DND-41 (cell line): ENCODE results near the gene MAGI1.

Experiments used
- ATAC-seq: fragments of 200-7000 bp; cut with Tn5 transposase; 3 replicates; pipeline ENCODE4 v1.9.1; 2021; ENCODE audit warnings: low read depth; ENCODE audit not compliant: insufficient read depth
- DNase-seq: peaks from one replicate; pipeline ENCODE4 v3.0.0-alpha.2; 2020
- H2AFZ ChIP-seq: 2 replicates; pipeline ENCODE4 v1.6.0; 2012; ENCODE audit warnings: low read depth, low read length
- H3K27ac ChIP-seq: 2 replicates; pipeline ENCODE4 v1.5.1; 2012; ENCODE audit warnings: low read length, inconsistent platforms
- H3K27me3 ChIP-seq: fragments of 200-600 bp; sonication (generic); 2 replicates; pipeline ENCODE4 v1.6.0; 2012; ENCODE audit warnings: low read length, mild to moderate bottlenecking, inconsistent platforms; ENCODE audit not compliant: insufficient read depth, poor library complexity
- H3K36me3 ChIP-seq: 2 replicates; pipeline ENCODE4 v1.5.1; 2012; ENCODE audit warnings: low read length, inconsistent platforms; ENCODE audit not compliant: insufficient read depth
- H3K4me1 ChIP-seq: 2 replicates; pipeline ENCODE4 v1.5.1; 2012; ENCODE audit warnings: mild to moderate bottlenecking, low read length; ENCODE audit not compliant: insufficient read depth
- H3K4me2 ChIP-seq: 2 replicates; pipeline ENCODE4 v1.6.0; 2012; ENCODE audit warnings: mild to moderate bottlenecking, moderate library complexity, low read length, inconsistent platforms; ENCODE audit not compliant: insufficient read depth
- H3K4me3 ChIP-seq, 2 experiments: fragments of 200-600 bp in 1 of 2; shearing (Covaris generic) in 1 of 2; 2 replicates each; pipeline ENCODE4 v1.5.1; 2012 to 2016; ENCODE audit warnings: inconsistent platforms in 2 of 2, low read length in 2 of 2, mild to moderate bottlenecking in 2 of 2, low read depth in 1 of 2, moderate library complexity in 1 of 2
- H3K79me2 ChIP-seq: 2 replicates; pipeline ENCODE4 v1.6.0; 2012; ENCODE audit warnings: low read length, inconsistent platforms; ENCODE audit not compliant: insufficient read depth
- H3K9ac ChIP-seq: 2 replicates; pipeline ENCODE4 v1.6.0; 2012; ENCODE audit warnings: low read depth, mild to moderate bottlenecking, inconsistent platforms, low read length, moderate library complexity
- H3K9me3 ChIP-seq: 2 replicates; pipeline ENCODE4 v1.5.1; 2012; ENCODE audit warnings: low read length, moderate library complexity, mild to moderate bottlenecking, inconsistent platforms; ENCODE audit not compliant: insufficient read depth, severe bottlenecking
- H4K20me1 ChIP-seq: 2 replicates; pipeline ENCODE4 v1.6.0; 2012; ENCODE audit warnings: low read length; ENCODE audit not compliant: insufficient read depth
- EZH2 ChIP-seq: IDR thresholded peaks from 3 replicates; pipeline ENCODE4 v1.6.1; 2012; ENCODE audit warnings: borderline replicate concordance, low read depth, mild to moderate bottlenecking, moderate library complexity, low read length, inconsistent platforms; ENCODE audit not compliant: severe bottlenecking
- TF ChIP-seq, protein P1 (sequence below): IDR thresholded peaks from 2 replicates; pipeline ENCODE4 v1.5.1; 2012; ENCODE audit warnings: borderline replicate concordance, low read length, moderate library complexity, mild to moderate bottlenecking; ENCODE audit not compliant: poor library complexity, severe bottlenecking; ENCODE audit errors: extremely low read depth

MAGI1 gene

DNA sequence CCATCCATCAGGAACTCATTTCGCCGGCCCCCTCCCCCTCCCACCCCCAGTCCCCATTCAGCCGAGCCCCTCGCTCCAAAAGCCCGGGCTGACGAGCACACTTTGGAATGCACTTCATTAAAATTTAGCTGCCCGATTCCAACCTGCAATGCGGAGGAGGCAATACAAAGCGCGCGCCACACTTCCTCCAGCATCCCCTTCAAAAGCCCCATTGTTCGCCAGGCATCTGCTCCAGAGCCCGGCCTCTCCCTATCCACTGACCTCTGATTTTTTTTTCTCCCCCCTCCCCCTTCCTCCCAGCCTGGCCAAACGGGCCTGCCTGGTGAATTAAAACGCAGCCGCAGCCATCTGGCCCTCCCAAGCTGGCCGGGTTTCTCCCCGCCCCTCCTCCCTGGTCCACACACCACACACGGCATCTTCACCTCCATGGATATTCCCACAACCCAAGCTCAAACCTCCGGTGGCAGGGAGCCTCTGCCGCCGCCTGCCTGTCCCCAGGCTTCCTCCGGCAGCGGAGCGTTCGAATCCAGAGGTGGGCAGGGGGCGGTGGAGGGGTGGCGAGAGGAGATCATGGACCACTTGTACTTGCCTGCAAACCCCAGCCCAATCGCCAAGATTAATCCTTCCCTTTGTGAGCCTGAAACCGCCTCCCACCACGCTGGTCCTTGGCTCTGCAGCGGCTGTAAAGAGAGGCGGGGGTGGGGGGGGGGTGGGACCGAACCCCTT lies 441.3 kb downstream of the MAGI1 start:
- Histone ChIP-seq H3K4me1 (no peaks in the 10 kb centered on the region), H3K9ac (no peak overlapping the region), H3K27ac (no peak overlapping the region), H2AFZ (no peak overlapping the region), H3K9me3 (no peaks in the 10 kb centered on the region), H3K4me3 (no peak overlapping the region), H4K20me1 (no peaks in the 10 kb centered on the region), H3K79me2 (no peaks in the 10 kb centered on the region), H3K27me3 (no peaks in the 10 kb centered on the region), H3K4me2 (no peak overlapping the region), H3K36me3 (no peaks in the 10 kb centered on the region)
- ATAC-seq (no peak), DNase-seq (no peak)
- no peak for TF ChIP-seq EZH2
- TF ChIP-seq, protein P1, sequence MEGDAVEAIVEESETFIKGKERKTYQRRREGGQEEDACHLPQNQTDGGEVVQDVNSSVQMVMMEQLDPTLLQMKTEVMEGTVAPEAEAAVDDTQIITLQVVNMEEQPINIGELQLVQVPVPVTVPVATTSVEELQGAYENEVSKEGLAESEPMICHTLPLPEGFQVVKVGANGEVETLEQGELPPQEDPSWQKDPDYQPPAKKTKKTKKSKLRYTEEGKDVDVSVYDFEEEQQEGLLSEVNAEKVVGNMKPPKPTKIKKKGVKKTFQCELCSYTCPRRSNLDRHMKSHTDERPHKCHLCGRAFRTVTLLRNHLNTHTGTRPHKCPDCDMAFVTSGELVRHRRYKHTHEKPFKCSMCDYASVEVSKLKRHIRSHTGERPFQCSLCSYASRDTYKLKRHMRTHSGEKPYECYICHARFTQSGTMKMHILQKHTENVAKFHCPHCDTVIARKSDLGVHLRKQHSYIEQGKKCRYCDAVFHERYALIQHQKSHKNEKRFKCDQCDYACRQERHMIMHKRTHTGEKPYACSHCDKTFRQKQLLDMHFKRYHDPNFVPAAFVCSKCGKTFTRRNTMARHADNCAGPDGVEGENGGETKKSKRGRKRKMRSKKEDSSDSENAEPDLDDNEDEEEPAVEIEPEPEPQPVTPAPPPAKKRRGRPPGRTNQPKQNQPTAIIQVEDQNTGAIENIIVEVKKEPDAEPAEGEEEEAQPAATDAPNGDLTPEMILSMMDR, result no peak

DNA sequence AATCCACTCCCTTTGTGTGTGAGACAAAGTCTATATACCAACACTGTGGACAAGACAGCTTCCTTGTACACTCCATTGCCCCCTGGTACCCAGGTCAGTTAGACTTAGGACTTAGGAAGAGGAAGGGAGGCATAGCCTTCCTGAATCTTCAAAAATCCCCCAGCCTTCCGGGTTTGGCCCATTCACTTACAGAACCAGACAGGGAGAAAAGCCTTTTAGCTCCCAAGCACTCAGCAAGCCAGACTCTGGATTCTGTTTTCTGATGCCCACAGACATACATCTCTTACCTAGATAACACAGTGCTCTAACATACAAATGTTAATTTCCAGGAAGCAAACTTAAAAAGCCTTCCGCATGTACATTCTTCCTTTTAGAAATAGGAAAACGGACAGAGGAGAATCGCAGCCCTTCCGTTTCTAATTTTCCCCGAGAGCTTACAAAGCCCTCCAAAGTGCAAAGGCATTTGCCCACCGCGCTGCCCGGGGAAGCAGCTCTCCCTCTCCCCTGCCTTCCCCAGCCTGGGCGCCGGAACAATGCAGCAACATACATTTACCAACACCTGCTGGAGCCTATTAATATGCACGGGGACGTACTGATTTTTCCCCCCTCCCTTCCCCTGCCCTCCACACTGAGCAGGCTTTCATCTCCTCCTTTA lies 442.0 kb downstream of the MAGI1 start:
- no peak overlapping the region for H3K4me3 ChIP-seq
- no peaks in the 10 kb centered on the region for H3K4me1 ChIP-seq
- no peaks in the 10 kb centered on the region for H3K79me2 ChIP-seq
- no peak overlapping the region for H3K9ac ChIP-seq
- no peaks in the 10 kb centered on the region for H3K36me3 ChIP-seq
- no peaks in the 10 kb centered on the region for H3K27me3 ChIP-seq
- H3K27ac ChIP-seq, result no peak overlapping the region
- TF ChIP-seq, protein P1, result no peak
- TF ChIP-seq EZH2, result no peak
- H3K4me2 ChIP-seq, result no peak overlapping the region
- H3K9me3 ChIP-seq, result no peaks in the 10 kb centered on the region
- no peak for ATAC-seq
- no peak overlapping the region for H2AFZ ChIP-seq
- DNase-seq, result no peak
- no peaks in the 10 kb centered on the region for H4K20me1 ChIP-seq

DNA sequence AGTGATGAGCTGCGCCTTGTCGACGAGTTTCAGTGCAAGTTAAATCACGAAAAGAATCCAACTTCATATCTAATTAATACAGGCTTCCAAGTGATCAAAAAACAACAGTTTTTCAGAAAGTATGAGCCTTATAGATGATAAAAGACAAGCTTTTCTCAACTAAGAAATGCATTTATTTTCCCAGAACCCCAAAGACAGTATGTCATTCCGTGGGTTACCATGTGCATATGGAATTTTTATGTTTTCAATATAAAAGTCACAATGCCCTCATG lies 442.8 kb downstream of the MAGI1 start:
- Histone ChIP-seq H3K9me3 (no peaks in the 10 kb centered on the region), H3K4me2 (no peak overlapping the region), H3K27me3 (no peaks in the 10 kb centered on the region), H3K4me3 (no peak overlapping the region), H3K4me1 (no peaks in the 10 kb centered on the region), H3K79me2 (no peaks in the 10 kb centered on the region), H3K36me3 (no peaks in the 10 kb centered on the region), H3K9ac (no peak overlapping the region), H3K27ac (no peak overlapping the region), H2AFZ (no peak overlapping the region), H4K20me1 (no peaks in the 10 kb centered on the region)
- TF ChIP-seq, protein P1, result no peak
- TF ChIP-seq EZH2, result no peak
- ATAC-seq (no peak), DNase-seq (no peak)
